GM21737 (cell line): Measurements from ENCODE around the gene PGLYRP4.
"Not testable (repeated sequence)": the region's sequence is repeated elsewhere in the genome, so short reads cannot be mapped to it uniquely, and the experiment has no call there.

Source experiments
- ATAC-seq: cut with Tn5 transposase; IDR thresholded peaks from one replicate; pipeline ENCODE4 v1.9.1; 2021; ENCODE audit warnings: mild to moderate bottlenecking, moderate library complexity; ENCODE audit not compliant: unreplicated experiment

The PGLYRP4 gene

DNA sequence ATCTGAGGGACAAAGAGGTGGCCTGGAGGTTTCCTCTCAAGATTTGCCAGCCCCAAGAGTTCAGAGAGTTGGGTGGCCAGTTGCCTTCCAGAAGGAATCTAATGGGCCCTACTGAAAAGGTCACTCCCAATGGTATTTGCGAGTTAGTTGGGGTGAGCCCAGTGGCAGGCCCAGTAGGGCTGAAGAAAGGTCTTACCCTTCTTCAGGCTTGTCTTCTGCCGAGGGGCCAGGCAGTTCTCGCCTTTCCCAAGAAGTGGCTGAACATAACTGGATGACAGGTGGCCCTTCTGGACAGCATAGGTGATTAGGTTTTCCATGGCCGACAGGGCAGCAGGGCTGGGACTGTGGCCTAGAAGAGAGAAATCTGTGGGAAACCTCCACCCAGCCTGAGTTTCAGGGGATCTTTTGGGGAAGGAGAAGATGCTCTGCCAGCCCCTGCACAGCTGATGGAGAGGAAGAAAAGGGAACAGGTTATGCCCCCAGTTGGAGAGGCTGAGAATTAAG is 7.2 kb downstream of the PGLYRP4 start:
- no peak for ATAC-seq

DNA sequence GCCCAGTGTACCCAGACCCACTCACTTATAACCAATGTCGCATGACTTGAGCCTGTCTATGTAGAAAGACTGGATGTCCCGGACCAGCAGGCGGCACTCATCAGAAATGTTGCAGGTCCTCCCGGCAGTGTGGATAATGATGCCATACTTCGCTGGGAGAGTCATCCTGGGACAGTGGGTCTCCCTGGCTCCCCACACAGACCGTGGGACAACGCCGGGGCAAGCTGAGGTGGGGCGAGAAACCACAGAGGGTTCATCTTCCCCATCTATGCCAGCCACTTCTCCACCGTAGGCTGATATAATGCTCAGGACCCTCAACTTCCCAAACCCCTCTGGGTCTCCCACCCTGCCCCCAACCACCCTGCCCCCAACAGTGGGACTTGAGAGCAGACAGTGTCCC is 8.3 kb downstream of the PGLYRP4 start:
- ATAC-seq = no peak

DNA sequence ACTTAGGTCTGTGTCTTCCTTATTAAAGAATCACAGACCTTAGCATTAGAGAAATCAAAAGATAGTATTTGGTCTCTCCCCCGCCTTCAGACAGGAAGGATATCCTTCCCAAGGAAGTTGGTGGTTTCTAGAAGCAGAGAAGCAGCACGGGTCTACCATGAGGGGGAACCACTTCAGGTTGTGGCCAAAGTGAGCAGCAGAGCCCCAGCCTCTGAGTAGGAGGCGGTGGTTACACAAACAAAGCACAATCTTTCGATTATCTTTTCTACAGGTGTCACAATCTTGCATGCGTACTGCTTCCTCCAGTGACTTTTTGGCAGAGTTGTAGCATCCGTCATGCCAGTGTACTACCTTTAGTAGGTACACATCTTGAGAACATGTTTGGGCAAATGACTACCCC is 8.8 kb downstream of the PGLYRP4 start:
- ATAC-seq = no peak

DNA sequence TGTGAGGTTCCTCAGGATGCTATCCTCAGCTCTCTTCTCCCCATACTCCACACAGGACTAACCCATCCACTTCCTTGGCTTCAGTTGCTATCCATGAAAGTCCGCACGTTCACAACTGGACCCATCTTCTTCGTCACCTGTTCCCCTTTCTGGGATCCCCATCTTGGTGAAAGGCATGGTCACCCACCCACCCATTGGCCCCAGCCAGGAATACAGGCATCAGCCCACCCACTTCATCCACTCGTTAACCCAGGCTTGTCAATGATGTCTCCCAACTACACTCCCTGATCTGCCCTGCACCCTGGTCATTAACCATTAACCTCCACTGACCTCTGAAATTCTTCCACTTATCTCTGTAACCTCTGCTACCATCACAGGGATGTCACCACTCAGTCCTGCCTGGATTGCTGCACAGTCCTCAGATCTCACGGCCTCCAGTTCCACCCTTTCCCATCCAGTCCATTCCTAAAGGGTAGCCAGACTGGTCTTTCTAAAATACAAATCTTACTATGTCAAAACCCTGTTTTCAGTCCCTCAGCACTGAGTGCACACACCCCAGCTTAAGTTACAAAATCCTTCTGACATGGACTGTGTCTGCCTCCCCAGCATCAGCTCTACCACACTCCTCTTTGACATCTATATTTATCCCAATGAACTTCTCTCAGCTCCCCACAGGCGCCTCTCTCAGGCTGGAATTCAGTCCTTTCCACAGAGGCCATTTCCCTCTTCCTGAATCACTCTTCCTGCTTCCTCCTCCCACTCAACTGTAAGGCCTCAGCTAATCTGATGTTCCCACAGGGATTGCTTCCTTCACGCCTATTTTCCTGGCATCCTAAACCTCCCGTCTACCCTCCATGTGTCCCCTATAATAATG is 10.4 kb downstream of the PGLYRP4 start:
- no peak for ATAC-seq

DNA sequence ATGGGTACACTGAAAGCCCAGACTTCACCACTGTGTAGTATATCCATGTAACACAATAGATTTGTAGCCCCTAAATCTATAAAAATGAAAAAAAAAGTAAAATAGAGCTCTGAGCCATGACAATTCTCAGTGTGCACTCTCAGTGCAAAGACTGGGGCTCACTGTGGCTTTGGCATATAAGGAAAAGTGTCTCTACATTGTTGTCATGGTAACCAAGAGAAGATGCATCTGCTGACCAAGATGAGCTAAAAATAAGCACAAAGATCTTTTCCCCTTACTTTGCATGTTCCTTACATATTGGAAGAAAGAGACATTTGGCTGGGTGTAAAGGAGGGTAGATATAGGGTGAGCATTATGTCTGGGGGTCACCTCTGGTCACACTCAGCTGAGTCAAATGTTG is 12.0 kb downstream of the PGLYRP4 start:
- ATAC-seq = no peak

DNA sequence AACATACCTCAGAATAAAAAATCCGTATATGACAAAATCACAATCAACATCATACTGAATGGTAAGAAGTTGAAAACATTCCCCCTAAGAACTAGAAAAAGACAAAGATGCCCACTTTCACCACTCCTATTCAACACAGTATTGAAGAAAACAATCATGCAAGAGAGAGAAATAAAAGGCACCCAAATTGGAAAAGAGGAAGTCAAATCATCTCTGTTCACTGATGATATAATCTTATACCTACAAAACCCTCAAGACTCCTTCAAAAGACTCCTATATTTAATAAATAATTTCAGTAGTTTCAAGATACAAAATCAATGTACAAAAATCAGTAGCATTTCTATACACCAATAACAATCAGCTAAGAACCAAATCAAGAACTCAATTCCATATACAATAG is 14.7 kb downstream of the PGLYRP4 start:
- ATAC-seq = no peak

DNA sequence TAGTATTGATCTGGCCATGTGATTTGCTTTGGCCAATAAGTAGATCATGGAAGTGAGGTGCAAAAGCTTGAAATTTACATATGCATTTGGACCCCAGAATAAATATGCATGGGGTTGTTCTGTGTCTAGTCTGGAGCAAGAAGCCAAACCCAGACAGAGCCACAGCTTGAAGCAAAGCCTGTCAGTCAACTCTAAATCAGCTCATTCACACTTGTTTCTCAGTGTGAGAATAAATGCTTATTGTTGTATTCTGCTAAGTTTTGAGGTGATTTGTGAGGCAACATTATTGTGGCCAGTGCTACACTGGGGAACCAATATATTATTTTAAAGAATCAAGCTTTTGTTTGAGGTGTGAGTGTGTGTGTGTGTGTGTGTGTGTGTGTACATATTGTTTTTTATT is 23.7 kb downstream of the PGLYRP4 start:
- no peak for ATAC-seq

DNA sequence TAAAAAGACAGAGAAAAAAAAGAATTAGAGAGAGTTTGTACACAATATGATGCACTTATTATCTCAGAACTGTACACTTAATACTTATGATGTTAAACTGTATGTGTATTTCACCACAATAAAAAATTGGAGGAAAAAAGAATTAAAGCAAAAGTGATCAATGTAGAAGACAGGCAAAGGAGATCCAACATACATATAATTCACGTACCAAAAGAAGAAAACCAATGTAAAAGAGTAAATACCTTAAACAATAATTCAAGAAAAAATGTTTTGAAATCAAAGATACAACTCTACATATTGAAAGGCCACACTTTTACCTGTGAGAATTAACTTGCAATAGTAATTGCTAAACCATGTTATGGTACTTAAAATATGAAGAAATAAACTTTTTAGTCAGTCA is 26.1 kb downstream of the PGLYRP4 start:
- no peak for ATAC-seq

DNA sequence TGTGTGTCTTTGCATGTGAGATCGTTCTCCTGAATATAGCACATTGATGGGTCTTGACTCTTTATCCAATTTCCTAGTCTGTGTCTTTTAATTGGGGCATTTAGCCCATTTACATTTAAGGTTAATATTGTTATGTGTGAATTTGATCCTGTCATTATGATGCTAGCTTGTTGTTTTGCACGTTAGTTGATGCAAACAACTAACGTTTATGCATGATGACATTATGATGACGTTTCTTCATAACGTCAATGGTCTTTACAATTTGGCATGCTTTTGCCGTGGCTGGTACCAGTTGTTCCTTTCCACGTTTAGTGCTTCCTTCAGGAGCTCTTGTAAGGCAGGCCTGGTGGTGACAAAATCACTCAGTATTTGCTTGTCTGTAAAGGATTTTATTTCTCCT is 30.5 kb downstream of the PGLYRP4 start:
- ATAC-seq = not testable (repeated sequence)

DNA sequence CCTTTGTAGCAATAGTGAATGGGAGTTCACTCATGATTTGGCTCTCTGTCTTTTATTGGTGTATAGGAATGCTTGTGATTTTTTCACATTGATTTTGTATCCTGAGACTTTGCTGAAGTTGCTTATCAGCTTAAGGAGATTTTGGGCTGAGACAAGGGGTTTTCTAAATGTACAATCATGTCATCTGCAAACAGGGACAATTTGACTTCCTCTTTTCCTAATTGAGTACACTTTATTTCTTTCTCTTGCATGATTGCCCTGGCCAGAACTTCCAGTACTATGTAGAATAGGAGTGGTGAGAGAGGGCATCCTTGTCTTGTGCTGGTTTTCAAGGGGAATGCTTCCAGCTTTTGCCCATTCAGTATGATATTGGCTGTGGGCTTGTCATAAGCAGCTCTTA is 32.6 kb downstream of the PGLYRP4 start:
- not testable (repeated sequence) for ATAC-seq

DNA sequence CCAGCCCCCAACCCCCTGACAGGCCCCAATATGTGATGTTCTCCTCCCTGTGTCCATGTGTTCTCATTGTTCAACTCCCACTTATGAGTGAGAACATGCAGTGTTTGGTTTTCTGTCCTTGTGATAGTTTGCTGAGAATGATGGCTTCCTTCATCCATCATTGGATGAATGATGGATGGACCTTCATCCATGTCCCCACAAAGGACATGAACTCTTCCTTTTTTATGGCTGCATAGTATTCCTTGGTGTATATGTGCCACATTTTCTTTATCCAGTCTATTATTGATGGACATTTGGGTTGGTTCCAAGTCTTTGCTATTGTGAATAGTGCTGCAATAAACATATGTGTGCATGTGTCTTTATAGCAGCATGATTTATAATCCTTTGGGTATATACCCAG is 34.3 kb downstream of the PGLYRP4 start:
- not testable (repeated sequence) for ATAC-seq

DNA sequence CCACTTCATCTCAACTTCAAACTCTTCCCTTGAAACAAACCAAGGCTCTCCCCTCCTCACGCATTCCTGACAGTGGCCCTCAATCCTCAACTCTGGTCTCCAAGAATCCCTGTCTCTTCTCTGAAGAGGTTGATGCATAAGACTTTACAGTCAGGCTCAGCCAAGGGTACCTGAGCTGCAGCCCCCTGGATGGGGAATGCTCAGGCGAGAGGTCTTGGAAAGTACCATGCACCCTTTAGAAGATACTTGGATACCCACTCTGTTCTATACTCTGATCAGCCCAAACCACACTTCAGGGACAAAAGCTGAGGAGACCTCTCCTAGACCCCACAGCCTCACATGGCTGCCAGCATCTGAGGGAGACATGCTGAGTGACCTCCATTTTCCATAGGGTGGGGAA is 35.4 kb downstream of the PGLYRP4 start:
- no peak for ATAC-seq

DNA sequence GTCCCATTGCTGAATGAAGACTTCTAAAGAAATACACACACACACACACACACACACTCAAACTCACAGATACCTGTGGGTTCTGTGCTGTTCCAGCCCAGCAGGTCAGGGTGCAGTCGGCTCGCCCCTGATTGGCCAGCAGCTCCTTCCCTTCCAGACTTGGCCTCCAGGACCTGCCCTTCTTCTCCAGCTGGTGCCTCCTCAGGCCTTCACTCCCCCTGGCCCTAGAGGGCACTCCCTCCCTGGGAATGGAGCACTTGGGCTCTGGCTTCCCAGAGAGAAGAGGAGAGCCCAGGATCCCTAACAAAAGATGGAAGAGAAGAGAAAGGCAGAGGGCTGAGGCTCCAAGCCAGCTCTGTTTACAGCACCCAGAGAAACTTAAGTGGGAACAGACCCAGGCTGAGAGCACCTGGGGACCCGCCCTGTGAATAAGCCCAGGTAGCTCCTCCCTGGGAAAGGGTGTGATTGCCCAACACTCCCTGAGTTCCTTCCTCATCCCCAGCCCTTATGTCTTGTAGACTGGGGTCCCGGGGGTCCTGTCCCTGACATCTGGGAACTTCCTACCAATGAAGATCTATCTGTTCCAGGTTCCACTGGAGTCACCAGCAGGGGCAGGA is 36.0 kb downstream of the PGLYRP4 start, which contains the start of gene PGLYRP3:
TSS of gene PGLYRP3 (minus strand) at position 383 of the 617 bp plus-strand sequence. CDS start 2,287 bp downstream, outside the sequence.
- ATAC-seq = no peak

DNA sequence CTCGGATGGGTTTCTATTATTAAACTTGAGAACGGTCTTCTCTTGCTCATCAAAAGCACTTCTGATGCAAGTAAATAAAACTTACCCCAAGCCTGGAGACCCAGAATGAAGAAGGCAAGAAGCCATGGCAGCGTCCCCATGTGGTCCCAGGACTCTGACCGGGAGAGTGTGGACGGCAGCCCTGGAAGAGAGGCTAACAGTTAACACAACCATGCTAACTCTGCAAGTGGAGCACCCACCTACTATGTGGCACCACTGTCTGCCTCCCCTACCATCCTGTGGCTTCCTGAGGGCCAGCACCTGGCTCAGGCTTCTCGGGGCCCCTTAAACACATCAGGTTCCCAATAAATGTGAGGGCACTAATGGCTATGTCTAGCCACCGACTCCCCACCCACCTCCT is 38.1 kb downstream of the PGLYRP4 start:
- no peak for ATAC-seq

DNA sequence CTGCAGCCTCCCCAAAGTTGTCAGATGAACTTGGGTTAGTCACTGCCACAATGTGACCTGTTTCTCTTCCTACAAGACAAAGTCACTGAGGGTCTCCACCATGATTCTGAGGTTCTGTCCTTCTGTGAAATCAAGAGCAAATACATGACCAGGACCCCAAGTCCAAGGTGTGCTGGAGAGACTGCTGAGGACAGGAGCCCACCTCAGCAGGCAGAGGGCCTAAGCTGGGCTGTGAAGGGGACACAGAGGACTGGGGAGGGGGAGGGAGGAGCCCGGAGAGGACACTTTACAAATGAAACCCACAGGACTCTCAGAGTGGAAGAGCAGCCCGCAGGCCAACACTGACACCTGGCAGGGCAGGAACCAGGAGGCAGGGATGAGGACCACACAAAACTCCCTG is 39.2 kb downstream of the PGLYRP4 start:
- no peak for ATAC-seq

DNA sequence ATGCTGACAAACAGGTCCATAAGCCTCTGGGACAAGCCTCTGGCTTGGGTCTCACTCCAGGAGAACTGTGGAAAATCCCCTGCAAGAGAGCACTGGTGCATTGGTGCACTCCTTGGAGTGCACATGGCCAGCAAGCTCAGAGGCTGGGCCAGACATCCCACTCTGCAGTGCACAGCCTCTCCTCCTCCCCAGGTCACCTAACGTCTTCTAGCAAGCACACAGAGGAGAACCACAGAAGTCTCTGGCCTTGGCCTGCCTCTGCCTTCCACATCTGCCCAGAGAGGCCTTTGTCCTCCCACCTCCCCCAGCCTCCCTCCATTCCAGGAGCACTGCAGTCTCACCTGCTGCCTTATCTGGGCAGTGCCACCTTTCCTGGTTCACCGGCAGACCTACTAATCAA is 40.1 kb downstream of the PGLYRP4 start:
- no peak for ATAC-seq

DNA sequence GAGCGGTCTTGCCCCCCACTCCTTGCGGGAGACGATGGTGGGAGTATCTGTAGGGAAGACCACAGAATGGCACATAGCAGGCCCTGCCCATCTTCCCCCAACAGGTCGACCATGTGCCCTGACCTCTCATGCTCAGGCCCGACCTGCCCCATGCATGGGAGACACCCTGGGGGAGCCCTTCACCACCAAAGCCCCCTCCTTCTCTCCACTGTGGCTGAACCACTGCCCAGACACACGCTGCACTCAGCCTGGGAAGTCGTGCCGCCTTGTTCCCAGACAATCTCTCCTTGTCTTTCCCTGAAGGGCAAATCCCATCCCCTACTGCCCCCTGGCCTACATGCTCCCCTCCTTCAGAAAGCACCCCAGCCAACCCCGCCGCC is 41.4 kb downstream of the PGLYRP4 start:
- no peak for ATAC-seq

DNA sequence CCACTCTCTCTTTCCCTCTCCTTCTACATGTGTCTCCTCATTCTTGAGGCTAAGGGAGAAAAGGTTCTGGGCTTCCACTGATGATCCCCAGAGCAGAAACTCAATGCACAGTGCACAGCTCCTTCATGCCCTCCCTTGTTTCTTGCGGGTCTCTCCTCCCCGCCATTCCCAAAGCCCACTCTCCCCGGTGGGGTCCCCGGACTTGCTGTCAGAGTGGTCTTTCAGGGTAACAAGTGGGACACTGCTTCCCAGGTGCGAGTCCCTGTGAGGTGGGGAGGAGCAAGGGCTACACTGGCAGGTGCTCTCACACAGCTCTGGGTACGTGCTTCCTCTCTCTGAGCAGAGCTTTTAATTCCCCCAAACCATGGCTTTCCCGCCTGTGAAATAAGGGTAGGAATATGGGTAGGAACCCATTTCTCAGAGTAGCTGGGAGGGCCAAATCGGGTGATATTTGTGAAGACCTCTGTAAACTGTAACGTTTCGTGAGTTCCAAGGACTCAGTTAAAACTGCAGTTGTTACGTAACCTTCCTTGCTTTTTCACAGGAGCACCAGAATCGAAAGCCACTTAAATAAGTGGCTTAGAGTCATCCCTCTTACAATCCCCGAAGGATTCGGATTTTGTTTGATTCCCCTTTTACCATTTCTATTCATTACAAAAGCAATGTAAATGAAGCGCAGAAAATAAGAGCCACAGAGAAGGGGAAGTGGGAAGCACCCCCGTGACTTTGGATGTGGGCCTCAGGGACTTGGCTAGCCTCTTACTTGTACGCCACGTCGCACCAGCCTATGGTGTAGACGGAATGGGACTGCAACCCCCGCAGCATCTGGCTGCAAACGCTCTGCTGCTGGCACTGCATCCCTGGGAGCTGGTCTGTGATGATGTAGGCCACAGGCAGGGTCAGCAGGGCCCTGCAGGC is 42.1 kb downstream of the PGLYRP4 start:
- ATAC-seq = no peak

DNA sequence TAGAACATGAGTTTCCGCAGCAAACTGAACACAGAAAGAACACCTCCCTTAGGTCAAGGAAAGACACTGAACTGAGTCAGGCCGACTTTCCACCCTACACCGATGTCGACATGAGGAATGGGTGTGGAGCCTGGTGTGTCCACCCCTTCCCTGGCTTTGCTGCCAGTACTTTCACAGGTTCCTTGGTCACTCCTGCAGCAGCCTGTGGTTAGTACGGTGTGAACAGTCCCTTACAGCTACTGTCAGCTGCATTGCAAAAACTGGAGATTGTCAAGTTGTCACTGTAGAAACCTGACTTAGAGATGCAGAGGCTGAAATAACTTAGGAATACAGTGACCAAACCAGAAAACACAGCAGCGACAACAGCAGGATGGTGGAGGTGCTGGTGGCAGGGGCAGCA is 43.0 kb downstream of the PGLYRP4 start:
- no peak for ATAC-seq

DNA sequence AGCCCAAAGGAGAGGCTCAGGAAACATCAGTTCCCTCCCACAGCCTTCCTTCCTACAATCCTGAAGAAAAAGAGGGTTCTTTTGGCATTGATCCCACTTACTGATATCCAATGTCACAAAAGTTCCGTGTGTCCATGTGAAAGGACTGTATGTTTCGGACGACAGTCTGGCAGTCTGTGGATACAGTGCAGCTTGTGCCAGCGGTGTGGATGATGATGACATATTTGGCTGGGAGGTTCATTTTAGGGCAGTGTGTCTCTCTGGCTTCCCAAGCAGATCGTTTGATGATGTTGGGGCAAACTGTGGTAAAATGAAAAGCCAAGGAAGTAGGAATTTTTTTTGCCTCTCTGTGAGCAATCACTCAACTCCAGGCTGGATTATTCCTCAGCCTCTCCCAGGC is 46.3 kb downstream of the PGLYRP4 start:
- ATAC-seq = no peak

DNA sequence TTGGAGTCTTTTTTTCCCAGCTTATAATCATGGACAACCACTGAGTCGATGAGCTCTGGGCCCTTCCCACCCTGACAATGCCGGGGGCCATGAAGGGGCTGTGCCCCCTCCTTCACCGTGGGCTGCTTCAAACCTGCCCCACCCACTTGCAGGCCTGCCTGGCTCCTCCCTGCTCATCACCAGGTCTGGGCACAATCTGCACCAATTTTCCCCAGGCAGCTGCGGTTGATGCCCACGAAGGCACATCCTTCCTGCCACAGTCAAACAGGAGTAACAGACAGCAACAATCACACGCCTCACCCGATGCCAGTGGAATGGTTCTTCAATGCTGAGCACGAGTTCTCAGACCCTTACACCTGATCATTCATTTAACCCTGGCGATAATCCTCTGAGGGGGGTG is 54.8 kb downstream of the PGLYRP4 start:
- no peak for ATAC-seq
